ENCODE results near the gene IL1RAPL1.

IL1RAPL1 gene

GRCh38 chrX:28625223-28625622 is 38.0 kb downstream of the IL1RAPL1 start:
- H3K27ac ChIP-seq: no peak overlapping the region
- TF ChIP-seq ZFX (IDR thresholded peaks at IDR 0.05; ENCODE audit: borderline replicate concordance): no peak
- TF ChIP-seq CTCF (IDR thresholded peaks at IDR 0.05): no peak

- no peak overlapping the region for H3K27ac ChIP-seq
- no peak for TF ChIP-seq CTCF (IDR thresholded peaks at IDR 0.05)
- no peak for TF ChIP-seq ZFX (IDR thresholded peaks at IDR 0.05; ENCODE audit: borderline replicate concordance)
Observed at GRCh38 chrX:28626515-28626914, 39.3 kb downstream of the IL1RAPL1 start.

GRCh38 chrX:28628120-28628519 is 40.9 kb downstream of the IL1RAPL1 start:
- TF ChIP-seq CTCF (IDR thresholded peaks at IDR 0.05): no peak
- H3K27ac ChIP-seq: no peak overlapping the region

GRCh38 chrX:28638775-28639174 is 51.5 kb downstream of the IL1RAPL1 start:
- TF ChIP-seq ZFX (IDR thresholded peaks at IDR 0.05; ENCODE audit: borderline replicate concordance): no peak
- TF ChIP-seq CTCF (IDR thresholded peaks at IDR 0.05): no peak
- H3K27ac ChIP-seq: no peak overlapping the region

- TF ChIP-seq CTCF (IDR thresholded peaks at IDR 0.05) (no peak), ZFX (IDR thresholded peaks at IDR 0.05; ENCODE audit: borderline replicate concordance) (no peak)
- H3K27ac ChIP-seq: no peak overlapping the region
Observed at GRCh38 chrX:28639451-28639850, 52.2 kb downstream of the IL1RAPL1 start.

- TF ChIP-seq ZFX (IDR thresholded peaks at IDR 0.05; ENCODE audit: borderline replicate concordance) (no peak), CTCF (IDR thresholded peaks at IDR 0.05) (no peak)
Observed at GRCh38 chrX:28649541-28649940, 62.3 kb downstream of the IL1RAPL1 start.

GRCh38 chrX:28651186-28651585 is 63.9 kb downstream of the IL1RAPL1 start:
- no peak for TF ChIP-seq CTCF (IDR thresholded peaks at IDR 0.05)
- H3K27ac ChIP-seq: no peak overlapping the region

More at GRCh38 chrX:28649541-28649940, 62.3 kb downstream of the IL1RAPL1 start:
- no peak overlapping the region for H3K27ac ChIP-seq
